ENCODE measurements around the gene TYMP. TPM values are rescaled to one million over a fixed set of nuclear protein-coding genes. Genes with fewer than 3 reads are reported as not detected.
A peak's percentile ranks its signal among the peaks of the same experiment; 100 is the strongest.

Gene TYMP
- total and polyA plus RNA-seq, 2 experiments from 2014 or later: 46.4 to 85.7 TPM

DNA sequence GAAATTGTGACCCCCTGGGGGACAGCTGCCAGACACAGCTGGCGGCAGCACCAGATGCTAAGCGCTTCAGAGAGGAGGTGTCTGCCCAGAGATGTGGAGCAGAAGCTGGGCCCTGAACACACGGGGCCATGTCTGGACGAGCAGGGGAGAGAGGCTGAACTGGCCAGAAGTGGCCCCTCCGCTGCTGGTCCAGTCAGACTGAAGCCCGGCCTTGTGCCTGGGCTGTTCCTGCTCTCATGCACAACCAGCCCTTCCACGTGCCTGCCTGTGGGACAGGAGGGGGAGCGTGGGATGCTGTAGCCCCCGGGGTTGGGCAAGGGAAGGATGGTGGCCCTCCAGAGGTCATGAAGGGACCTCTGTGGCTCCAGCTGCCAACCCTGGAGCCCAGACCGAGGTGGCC, 46.7 kb downstream of the TYMP start:
- H3K27me3 ChIP-seq: peaks cover 29% of the 10 kb centered on the region
- TF ChIP-seq, protein P1, sequence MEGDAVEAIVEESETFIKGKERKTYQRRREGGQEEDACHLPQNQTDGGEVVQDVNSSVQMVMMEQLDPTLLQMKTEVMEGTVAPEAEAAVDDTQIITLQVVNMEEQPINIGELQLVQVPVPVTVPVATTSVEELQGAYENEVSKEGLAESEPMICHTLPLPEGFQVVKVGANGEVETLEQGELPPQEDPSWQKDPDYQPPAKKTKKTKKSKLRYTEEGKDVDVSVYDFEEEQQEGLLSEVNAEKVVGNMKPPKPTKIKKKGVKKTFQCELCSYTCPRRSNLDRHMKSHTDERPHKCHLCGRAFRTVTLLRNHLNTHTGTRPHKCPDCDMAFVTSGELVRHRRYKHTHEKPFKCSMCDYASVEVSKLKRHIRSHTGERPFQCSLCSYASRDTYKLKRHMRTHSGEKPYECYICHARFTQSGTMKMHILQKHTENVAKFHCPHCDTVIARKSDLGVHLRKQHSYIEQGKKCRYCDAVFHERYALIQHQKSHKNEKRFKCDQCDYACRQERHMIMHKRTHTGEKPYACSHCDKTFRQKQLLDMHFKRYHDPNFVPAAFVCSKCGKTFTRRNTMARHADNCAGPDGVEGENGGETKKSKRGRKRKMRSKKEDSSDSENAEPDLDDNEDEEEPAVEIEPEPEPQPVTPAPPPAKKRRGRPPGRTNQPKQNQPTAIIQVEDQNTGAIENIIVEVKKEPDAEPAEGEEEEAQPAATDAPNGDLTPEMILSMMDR (IDR thresholded peaks at IDR 0.05; ENCODE audit: poor library complexity): no peak
- TF ChIP-seq EZH2 (IDR thresholded peaks at IDR 0.05; ENCODE audit: borderline replicate concordance) (no peak), EZH2phosphoT487 (IDR thresholded peaks at IDR 0.05; ENCODE audit: low read depth, severe bottlenecking, unreplicated experiment) (no peak)
- H3K4me1 ChIP-seq (ENCODE audit: insufficient read depth): peaks cover 14% of the 10 kb centered on the region
- no peak overlapping the region for H3K27ac ChIP-seq
- no peaks in the 10 kb centered on the region for H4K20me1 ChIP-seq (ENCODE audit: insufficient read depth, poor library complexity, severe bottlenecking)
- H3K79me2 ChIP-seq: no peaks in the 10 kb centered on the region
- H3K4me3 ChIP-seq: no peak overlapping the region
- H3K9me3 ChIP-seq (ENCODE audit: low read depth): no peaks in the 10 kb centered on the region
- no peak for DNase-seq (ENCODE audit: low spot score)
- H3K9me2 ChIP-seq (replicated peaks; ENCODE audit: insufficient read depth): no peaks in the 10 kb centered on the region
- no peak overlapping the region for H2AFZ ChIP-seq
- WGBS (ENCODE audit: low lambda C conversion rate, missing lambda C conversion rate): 94% methylated on average over 9 of the region's 10 CpGs
- peak overlapping the region; percentile 88 for H3K4me2 ChIP-seq
- H3K36me3 ChIP-seq (replicated peaks; ENCODE audit: insufficient read depth, low read depth): no peaks in the 10 kb centered on the region

DNA sequence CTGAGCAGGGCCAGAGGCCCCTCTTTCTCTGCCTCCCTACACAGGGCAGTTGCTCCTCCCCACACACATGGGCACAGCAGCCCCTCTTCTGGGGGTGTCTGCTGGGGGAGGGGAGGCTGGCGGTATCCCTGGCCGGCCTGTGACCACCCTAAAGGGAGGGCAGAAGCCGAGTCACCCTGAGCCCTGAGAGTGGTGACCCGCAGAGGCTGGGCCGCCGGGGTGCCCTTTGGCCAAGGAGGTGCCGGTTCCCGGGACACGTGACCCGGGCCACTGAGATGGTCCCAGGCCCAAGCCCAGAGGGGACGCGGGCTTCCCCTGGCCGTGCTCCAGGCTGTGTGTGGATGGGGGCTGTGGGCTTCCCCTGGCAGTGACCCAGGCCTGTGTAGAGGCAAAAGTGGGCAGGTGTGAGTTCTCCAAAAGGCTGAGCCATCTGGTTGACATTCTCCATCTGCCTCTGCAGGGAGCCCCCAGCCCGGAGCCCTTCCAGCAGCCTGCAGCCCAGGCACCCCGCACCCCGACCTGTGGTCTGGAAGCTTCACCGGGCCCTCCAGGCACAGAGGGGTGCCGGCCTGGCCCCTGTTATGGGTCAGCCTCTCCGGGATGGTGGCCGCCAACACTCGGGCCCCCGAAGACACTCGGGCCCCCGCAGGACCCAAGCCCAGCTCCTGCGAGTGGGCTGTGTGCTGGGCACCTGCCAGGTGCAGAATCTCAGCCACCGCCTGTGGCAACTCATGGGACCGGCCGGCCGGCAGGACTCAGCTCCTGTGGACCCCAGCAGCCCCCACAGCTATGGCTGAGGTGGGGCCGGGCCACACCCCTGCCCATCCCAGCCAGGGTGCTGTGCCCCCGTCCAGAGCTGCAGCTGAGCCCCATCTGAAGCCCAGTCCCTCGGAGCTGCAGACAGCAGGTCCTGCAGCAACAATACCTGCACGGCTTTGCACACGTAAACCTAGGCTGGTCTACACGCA, 47.4 kb downstream of the TYMP start:
- no peak for DNase-seq (ENCODE audit: low spot score)
- peaks cover 14% of the 10 kb centered on the region for H3K4me1 ChIP-seq (ENCODE audit: insufficient read depth)

DNA sequence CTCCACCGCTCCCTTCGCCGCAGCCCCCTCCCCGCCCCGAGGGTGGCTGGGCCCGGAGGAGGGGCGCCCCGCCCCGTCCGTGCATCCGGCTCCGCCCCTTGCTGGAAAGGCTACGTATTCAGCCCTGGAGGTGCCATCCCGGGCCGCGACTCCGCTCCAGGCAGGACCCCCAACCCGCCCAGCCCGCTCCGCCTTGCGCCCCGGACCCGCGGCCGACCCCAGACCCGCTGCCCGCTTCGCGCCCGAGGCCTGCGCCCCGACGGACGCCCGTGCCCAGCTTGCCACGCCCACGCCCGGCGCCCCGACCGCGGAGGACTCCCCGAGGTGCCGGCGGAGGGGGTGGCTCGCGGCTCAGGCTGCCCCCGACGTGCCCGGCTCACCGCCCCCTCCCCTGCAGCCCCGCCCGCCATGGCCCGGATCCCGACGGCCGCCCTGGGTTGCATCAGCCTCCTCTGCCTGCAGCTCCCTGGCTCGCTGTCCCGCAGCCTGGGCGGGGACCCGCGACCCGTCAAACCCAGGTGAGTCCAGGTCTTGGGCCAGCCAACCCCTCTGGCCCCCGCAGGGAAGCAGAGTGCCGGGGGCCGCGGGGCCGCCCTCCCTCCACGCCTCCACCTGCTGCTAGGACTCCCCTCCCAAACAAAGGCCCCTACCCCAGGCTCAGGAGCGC, 48.2 kb downstream of the TYMP start, which contains the start of gene ADM2:
TSS of gene ADM2 (plus strand) at position 104 of the 667 bp plus-strand sequence. CDS start at position 409, 305 bp downstream.
- WGBS (ENCODE audit: low lambda C conversion rate, missing lambda C conversion rate): 14% methylated on average over 13 of the region's 70 CpGs
- peak; percentile 73 for DNase-seq (ENCODE audit: low spot score)

More for the DNA sequence above, 47.4 kb downstream of the TYMP start:
- Histone ChIP-seq H3K4me3 (peak overlapping the region; percentile 52), H3K9me2 (replicated peaks; ENCODE audit: insufficient read depth) (no peaks in the 10 kb centered on the region), H3K79me2 (no peaks in the 10 kb centered on the region), H4K20me1 (ENCODE audit: insufficient read depth, poor library complexity, severe bottlenecking) (no peaks in the 10 kb centered on the region), H3K27ac (no peak overlapping the region), H3K4me2 (peak overlapping the region; percentile 88), H3K9me3 (ENCODE audit: low read depth) (no peaks in the 10 kb centered on the region), H3K27me3 (peaks cover 29% of the 10 kb centered on the region), H2AFZ (peak overlapping the region; percentile 74), H3K36me3 (replicated peaks; ENCODE audit: insufficient read depth, low read depth) (no peaks in the 10 kb centered on the region)
- TF ChIP-seq, protein P1 (IDR thresholded peaks at IDR 0.05; ENCODE audit: poor library complexity): no peak
- TF ChIP-seq EZH2phosphoT487 (IDR thresholded peaks at IDR 0.05; ENCODE audit: low read depth, severe bottlenecking, unreplicated experiment) (no peak), EZH2 (IDR thresholded peaks at IDR 0.05; ENCODE audit: borderline replicate concordance) (no peak)
- 84% methylated on average over 30 of the region's 35 CpGs for WGBS (ENCODE audit: low lambda C conversion rate, missing lambda C conversion rate)

More for the DNA sequence above, 48.2 kb downstream of the TYMP start, which contains the start of gene ADM2:
- H4K20me1 ChIP-seq (ENCODE audit: insufficient read depth, poor library complexity, severe bottlenecking): no peaks in the 10 kb centered on the region
- peaks cover 29% of the 10 kb centered on the region for H3K27me3 ChIP-seq
- peak within 1 kb of the TSS; percentile 88 for H3K4me2 ChIP-seq
- peak within 1 kb of the TSS; percentile 52 for H3K4me3 ChIP-seq
- TF ChIP-seq, protein P1 (IDR thresholded peaks at IDR 0.05; ENCODE audit: poor library complexity): no peak
- TF ChIP-seq EZH2 (IDR thresholded peaks at IDR 0.05; ENCODE audit: borderline replicate concordance): peak; percentile 17
- TF ChIP-seq EZH2phosphoT487 (IDR thresholded peaks at IDR 0.05; ENCODE audit: low read depth, severe bottlenecking, unreplicated experiment): no peak
- no peaks in the 10 kb centered on the region for H3K79me2 ChIP-seq
- no peaks in the 10 kb centered on the region for H3K9me2 ChIP-seq (replicated peaks; ENCODE audit: insufficient read depth)
- no peak within 1 kb of the TSS for H3K27ac ChIP-seq
- H3K9me3 ChIP-seq (ENCODE audit: low read depth): no peaks in the 10 kb centered on the region
- peaks cover 14% of the 10 kb centered on the region for H3K4me1 ChIP-seq (ENCODE audit: insufficient read depth)
- peak within 1 kb of the TSS; percentile 74 for H2AFZ ChIP-seq
- H3K36me3 ChIP-seq (replicated peaks; ENCODE audit: insufficient read depth, low read depth): no peaks in the 10 kb centered on the region

All from hepatocyte (in vitro differentiated cells).